ENCODE data around the gene MXI1.
A peak's percentile ranks its signal among the peaks of the same experiment; 100 is the strongest.

- TF ChIP-seq CTCF (IDR thresholded peaks at IDR 0.05) = no peak
- TF ChIP-seq POLR2AphosphoS5 (IDR thresholded peaks at IDR 0.05) = peak; percentile 21 to 85 (median 69)
Measured at GRCh38 chr10:110210674-110211464, 3.5 kb downstream of the MXI1 start.
